PFSK-1 (cell line): ENCODE results near the gene YTHDF1.

ENCODE experiments used
- FOXP2 ChIP-seq: optimal IDR thresholded peaks from 2 replicates; pipeline ENCODE3; 2011; ENCODE audit warnings: borderline replicate concordance, control low read depth, inconsistent platforms; ENCODE audit not compliant: insufficient read depth; ENCODE audit errors: extremely low read length, extremely low read depth
- POLR2AphosphoS5 ChIP-seq: IDR thresholded peaks from 2 replicates; pipeline ENCODE4 v1.6.1; 2012; ENCODE audit warnings: low read depth, mild to moderate bottlenecking, control low read depth, low read length, moderate library complexity
- REST ChIP-seq, 2 experiments: IDR thresholded peaks; 2 replicates each; pipeline versions ENCODE4 v1.6.1 to v1.8.0; 2011 to 2012; ENCODE audit warnings: low read depth in 2 of 2, low read length in 2 of 2, control low read depth in 1 of 2, inconsistent platforms in 1 of 2, mild to moderate bottlenecking in 1 of 2, moderate library complexity in 1 of 2; ENCODE audit not compliant: insufficient read depth in 1 of 2
- SIN3A ChIP-seq: IDR thresholded peaks from 2 replicates; pipeline ENCODE4 v1.6.1; 2012; ENCODE audit warnings: mild to moderate bottlenecking, low read length, moderate library complexity, borderline replicate concordance; ENCODE audit not compliant: insufficient read depth
- TAF1 ChIP-seq: IDR thresholded peaks from 2 replicates; pipeline ENCODE4 v1.6.1; 2012; ENCODE audit warnings: low read length, control low read depth, borderline replicate concordance; ENCODE audit not compliant: insufficient read depth

YTHDF1 gene

GRCh38 chr20:63189846-63190559 is 25.9 kb downstream of the YTHDF1 start:
- TF ChIP-seq SIN3A: no peak
- TF ChIP-seq REST (IDR thresholded peaks at IDR 0.05; ENCODE audit: insufficient read depth in 1 of 2, low read depth in 2 of 2, low read length in 2 of 2): no peak
- TF ChIP-seq FOXP2: no peak
- TF ChIP-seq POLR2AphosphoS5: no peak
- TF ChIP-seq TAF1: no peak

GRCh38 chr20:63189322-63189642 is 26.6 kb downstream of the YTHDF1 start:
- TF ChIP-seq TAF1: no peak
- TF ChIP-seq FOXP2: no peak
- TF ChIP-seq SIN3A: no peak
- TF ChIP-seq POLR2AphosphoS5: no peak
- TF ChIP-seq REST (IDR thresholded peaks at IDR 0.05; ENCODE audit: insufficient read depth in 1 of 2, low read depth in 2 of 2, low read length in 2 of 2): no peak

GRCh38 chr20:63188641-63189321 is 27.1 kb downstream of the YTHDF1 start:
- no peak for TF ChIP-seq FOXP2

GRCh38 chr20:63188159-63188442 is 27.8 kb downstream of the YTHDF1 start:
- TF ChIP-seq TAF1 (no peak), POLR2AphosphoS5 (no peak), FOXP2 (no peak), SIN3A (no peak), REST (IDR thresholded peaks at IDR 0.05; ENCODE audit: insufficient read depth in 1 of 2, low read depth in 2 of 2, low read length in 2 of 2) (no peak)

- TF ChIP-seq FOXP2 (no peak), REST (IDR thresholded peaks at IDR 0.05; ENCODE audit: insufficient read depth in 1 of 2, low read depth in 2 of 2, low read length in 2 of 2) (no peak), SIN3A (no peak), TAF1 (no peak)
Measured at GRCh38 chr20:63187338-63188158, 28.4 kb downstream of the YTHDF1 start.
